ENCODE data around the gene SLC30A2.

The SLC30A2 gene

DNA sequence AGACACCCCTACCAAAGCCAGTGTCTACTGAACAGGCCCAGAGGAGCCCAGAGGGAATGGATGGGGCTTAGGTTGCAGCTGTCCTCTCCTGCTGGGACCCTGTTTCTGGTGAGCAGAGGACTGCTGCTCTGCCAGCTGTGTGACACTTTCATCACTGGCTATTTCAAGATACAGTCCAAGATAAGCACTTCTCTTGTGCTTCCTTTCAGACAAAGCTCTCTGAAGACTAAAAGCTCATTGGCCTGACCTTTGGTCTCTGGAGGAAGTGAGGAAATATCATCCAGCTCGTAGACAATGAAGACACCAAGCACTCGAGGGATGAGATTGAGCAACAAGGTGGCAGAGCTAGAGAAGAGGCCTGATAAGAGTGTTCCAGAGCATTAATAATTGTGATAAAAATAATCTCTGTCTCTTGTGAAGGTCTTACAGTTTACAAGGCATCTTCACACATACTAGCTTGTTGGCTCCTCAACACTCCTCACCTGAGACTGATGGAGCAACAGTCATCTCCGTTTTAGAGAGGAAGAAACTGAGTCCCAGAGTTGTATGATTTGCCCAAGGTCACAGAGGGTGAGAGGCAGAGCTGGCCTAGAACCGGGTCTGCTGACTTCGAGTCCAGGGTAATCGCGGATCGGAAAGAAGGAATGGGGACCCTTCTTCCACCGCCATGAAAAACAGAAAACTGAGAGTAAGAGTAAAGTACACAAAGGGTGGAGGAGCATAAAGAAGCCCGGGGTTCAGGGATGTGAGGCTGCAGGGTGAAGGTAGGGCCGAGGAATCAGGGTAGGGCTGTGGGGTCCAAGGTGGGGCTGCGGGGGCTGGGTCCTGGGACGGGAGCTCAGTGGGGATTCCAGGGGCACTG is 48.7 kb downstream of the SLC30A2 start:
- peak; percentile 26 for DNase-seq (ENCODE audit: low spot score)

DNA sequence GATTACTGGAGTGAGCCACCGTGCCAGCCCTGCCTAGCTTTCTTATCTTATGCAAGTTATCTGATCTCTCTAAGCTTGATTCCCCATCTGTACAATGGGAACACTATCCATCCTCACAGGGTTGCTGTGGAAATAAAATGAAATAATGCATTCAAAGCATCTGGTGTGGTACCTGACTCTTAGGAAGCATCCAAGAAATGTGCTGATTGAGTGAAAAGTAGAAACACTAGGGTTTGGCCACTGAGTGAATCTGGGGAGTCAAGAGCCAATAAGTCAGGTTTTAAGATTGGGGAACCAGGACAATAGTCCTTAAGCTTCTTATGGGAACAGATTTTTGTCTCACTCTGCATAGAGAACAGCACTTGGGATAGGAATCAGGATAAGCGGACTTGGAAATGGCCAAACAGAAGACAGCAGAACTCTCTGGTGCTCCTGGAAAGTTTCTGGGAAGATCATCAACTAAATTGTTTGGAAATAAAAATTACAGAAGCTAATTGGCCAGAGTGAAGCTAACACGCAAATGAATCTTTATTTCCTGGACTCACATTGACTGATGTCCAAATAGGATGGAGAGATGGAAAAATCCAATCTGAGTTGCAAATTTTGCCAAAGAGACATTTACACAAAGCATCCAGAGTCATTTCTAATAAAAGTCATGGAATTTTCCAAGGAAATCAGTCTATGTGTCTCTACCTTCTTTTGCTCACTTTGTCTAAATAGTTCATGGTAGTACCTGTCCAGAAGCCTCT is 51.3 kb downstream of the SLC30A2 start:
- DNase-seq (ENCODE audit: low spot score) = no peak

DNA sequence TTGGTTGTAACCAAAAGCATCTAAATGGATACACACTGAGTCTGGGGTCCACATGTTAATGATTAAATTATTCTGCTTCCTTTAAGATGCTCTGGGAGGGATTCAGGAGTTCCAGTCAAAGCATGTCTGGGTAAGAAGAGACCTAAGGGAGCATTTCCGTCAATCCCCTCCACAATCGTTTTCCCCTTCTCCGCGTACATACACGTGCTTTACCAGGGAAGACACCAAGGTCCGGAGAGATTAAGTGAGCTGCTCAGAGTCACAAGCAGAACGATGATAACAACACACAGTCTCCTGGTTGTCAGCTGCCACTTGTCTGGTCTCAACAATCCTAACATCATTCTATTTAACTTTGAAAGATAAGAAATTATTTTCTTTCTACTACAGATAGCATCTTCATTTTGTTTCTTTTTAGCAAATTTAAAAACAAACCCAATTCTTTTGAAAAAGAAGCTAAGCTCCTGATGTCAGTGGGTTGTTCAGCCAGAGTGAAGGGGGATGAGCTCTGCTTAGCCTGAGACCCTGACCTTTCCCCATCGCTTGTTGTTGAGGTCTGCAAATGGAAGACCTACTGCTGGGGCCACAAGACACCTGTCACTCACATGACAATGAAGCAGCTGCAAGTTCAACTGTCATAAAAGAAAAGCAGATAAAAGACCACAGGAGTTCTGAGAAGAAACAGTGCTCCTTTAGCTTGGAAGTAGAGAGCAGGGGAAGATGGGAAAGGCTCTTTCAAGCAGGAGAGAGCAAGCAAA is 52.5 kb downstream of the SLC30A2 start:
- DNase-seq (ENCODE audit: low spot score) = no peak

DNA sequence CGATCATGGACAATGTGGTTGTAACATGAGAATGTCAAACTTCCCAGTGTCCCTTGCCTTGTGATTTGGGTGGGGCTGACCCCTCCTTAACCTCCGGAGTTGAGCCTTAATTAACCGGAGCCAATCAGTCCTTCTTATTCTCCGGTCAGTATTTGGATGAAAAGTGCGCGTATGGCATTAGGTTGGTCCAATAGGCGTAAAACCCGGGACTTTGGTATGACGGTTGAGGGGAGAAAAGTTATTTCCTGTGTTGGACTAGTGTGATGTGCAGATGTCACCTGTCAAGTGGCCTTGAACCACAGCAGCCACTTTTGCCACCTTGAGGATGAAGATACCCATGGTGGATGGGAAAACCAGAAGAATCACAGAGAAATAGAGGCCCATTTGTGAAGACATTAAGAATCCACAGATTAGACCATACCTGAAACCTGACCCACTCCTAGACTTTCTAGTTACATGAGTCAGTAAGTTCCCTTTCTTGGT is 53.2 kb downstream of the SLC30A2 start:
- no peak for DNase-seq (ENCODE audit: low spot score)

DNA sequence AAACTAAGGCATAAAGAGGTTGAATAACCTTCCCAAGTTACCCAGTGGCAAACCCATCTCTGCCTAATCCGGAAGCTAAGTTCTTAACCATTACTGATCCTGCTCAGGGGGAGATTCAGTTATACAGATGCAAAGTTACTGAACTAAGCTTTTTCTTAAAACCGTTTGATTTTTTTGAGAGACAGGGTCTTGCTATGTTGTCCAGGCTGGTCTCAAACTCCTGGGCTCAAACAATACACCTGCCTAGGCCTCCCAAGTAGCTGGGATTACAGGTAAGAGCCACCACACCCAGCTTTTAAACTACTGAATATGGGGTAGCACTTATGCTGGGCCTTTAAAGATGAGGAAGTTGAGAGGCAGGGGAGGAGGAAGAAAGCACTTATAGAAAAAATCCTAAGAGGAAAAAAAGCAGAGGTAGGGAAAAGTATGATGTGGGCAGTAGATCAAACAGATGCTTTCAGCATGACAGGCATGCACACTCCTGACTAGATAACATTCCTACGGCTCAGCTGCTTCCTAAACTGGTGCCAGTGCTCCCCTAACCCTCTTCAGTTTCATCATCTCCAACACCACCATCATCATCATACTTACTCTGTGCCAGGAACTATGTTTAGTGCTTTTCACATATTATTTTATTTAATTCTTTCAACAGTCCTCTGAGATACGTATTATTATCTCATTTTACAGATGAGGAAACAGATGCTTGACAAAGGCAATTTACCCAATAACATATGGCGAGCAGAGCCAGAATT is 53.8 kb downstream of the SLC30A2 start:
- DNase-seq (ENCODE audit: low spot score) = no peak

DNA sequence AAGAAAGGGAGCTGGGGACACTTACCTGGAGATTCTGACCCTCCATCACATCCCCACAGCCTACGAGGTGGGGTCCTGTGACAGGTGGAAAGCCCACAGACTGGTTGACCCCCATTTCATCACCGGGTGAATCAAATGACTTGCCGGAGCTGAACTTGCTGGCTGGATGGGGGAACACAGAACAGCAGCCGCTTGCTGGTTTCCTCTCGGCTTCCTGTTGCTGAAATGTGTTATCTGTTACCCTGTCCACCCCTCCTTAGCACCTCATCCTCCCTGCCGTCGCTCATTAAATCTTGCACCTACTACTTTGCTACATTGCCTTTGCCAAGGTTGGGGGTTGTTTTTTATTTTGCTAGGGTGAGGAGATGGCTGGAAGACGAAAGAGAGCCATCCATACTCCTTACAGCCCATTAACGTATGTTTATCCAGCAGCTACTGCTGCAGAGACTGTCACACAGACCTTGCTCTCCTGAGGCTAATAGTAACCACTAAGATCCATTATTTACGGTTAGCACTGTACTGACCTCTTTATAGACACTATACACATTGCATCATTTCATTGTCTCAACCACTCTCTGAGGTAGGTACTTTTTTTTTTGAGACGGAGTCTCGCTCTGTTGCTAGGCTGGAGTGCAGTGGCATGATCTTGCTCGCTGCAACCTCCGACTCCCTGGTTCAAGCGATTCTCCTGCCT is 55.1 kb downstream of the SLC30A2 start:
- DNase-seq (ENCODE audit: low spot score) = no peak

DNA sequence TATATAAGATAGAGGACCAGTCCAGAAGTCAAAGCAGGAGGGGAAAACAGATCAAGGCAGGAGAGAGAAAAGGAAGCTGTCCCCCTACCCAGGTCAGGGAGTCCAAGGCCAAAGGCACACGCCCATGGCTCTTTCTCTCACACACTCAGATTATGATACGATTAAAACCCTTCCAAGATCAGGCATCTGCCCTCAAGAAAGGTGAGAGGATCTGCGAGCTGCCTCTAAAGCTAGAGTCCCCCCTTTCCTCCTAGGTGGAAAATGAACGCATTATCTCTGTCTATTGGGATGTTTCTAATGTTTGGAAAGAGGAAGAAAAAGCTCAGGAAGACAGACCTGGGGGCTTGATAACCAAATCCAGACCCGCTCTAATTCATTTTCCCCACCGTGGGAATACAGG is 55.7 kb downstream of the SLC30A2 start:
- DNase-seq (ENCODE audit: low spot score) = no peak

DNA sequence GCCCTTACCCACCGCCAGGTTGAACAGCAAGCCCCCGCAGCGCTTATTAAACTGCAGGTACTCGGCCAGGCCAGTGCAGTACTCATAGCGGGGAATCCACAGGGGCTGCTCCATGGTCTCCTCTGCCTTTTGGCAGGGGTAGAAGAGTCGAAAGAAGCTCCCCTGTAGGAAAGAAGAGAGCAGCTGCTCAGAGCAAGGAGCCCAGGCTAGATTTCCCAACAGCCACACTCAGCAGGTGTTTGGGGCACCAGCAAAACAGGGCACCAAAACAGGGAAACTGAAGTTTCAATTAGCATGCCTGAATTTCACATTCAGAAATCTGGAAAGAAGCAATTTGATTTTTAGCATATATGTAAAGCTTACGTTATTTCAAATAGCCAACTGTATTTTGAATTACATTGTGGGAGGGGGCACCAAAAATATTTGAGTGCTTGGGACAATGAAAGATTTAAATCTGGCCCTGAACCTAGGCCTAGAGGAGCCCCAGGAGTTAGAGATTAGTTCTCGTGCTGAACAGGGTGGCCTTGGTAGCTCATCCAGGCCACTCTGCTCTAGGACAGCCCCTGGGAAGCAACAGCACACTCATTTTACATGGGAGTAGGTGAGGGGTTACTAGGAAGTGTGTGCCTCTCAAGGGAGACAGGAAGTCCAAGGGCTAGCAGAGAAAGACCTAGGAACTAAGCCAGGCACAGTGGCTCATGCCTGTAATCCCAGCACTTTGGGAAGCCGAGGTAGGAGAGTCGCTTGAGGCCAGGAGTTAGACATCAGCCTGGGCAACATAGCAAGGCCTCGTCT is 56.3 kb downstream of the SLC30A2 start:
- no peak for DNase-seq (ENCODE audit: low spot score)

DNA sequence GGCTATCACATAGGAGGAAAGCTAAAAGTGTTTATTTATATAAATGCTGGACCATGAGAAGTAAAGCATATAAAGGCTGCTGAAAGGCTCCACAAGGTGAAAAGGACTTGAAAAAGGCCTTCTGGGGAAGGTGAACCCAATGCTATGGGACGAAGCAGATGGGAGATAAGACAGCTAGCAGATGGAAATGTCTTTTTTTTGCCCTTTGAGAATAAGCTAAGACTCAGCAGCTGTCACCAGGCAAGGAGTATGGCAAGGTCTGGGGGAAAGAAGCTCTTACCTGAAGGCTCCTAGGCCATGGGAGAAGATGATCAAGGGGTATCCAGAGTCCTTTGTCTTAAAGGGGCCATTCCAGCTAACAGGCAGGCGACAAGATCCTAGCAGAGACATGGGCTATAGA is 58.0 kb downstream of the SLC30A2 start:
- no peak for DNase-seq (ENCODE audit: low spot score)

Measured in AG08395 (cell line).